HCT116 (cell line): Measurements from ENCODE around the gene RNF217. TPM values are rescaled to one million over a fixed set of nuclear protein-coding genes. Genes with fewer than 3 reads are reported as not detected.
"Not testable (repeated sequence)": the region's sequence is repeated elsewhere in the genome, so short reads cannot be mapped to it uniquely, and the experiment has no call there.

Experiments
- ATAC-seq: fragments of 200-7000 bp; cut with Tn5 transposase; 2 replicates; pipeline ENCODE4 v1.9.1; 2020; ENCODE audit warnings: mild to moderate bottlenecking, moderate library complexity
- BruUV-seq: library from RNA; stranded (reverse); fragments of 400-500 nt; replicated peaks from 2 replicates; lab custom pipeline; 2021; lab: Mats Ljungman, UMichigan
- CTCF ChIA-PET: fragments of 300-600 bp; sonication (Branson Sonifier 250); formaldehyde crosslinking; loops from one replicate; lab custom pipeline; 2021; ENCODE audit warnings: antibody characterized with exemption; lab: Charles Lee
- POLR2A ChIA-PET: fragments of 300-600, 350-600 bp; sonication (Branson Sonifier 250); formaldehyde crosslinking; loops from one replicate; lab custom pipeline; 2021; ENCODE audit warnings: antibody characterized with exemption; lab: Charles Lee
- RAD21 ChIA-PET, 2 experiments: fragments of 300-600 bp; sonication (Branson Sonifier 250); formaldehyde crosslinking; loops; one replicate each; lab custom pipeline; 2023; ENCODE audit warnings: low total read pairs in 2 of 2; ENCODE audit not compliant: uncharacterized antibody in 2 of 2, unreplicated experiment in 2 of 2, low non-redundant PET in 1 of 2; lab: Charles Lee
- DNase-seq: peaks from one replicate; pipeline ENCODE4 v3.0.0-alpha.2; 2010; ENCODE audit warnings: low read depth, low spot score
- H2AFZ ChIP-seq: fragments of 200-600 bp; shearing (Covaris generic), sonication (generic); 2 replicates; pipeline ENCODE4 v1.6.1; 2017; ENCODE audit warnings: low read depth, mixed run types, mixed read lengths, antibody characterized with exemption, low read length; ENCODE audit not compliant: poor library complexity, severe bottlenecking
- H3K27ac ChIP-seq: 2 replicates; pipeline ENCODE4 v1.5.1; 2012; ENCODE audit warnings: low read depth, low read length
- H3K27me3 ChIP-seq: fragments of 200-600 bp; sonication (generic); 2 replicates; pipeline ENCODE4 v1.6.1; 2016; ENCODE audit warnings: mixed run types, low read length, mixed read lengths; ENCODE audit not compliant: insufficient read depth
- H3K36me3 ChIP-seq, 2 experiments: fragments of 200-500 bp in 1 of 2; fragments of 200-600 bp in 1 of 2; sonication (Bioruptor generic) in 1 of 2; sonication (generic) in 1 of 2; 2 replicates each; pipeline versions ENCODE4 v1.5.1 to v1.6.1; 2014 to 2016; ENCODE audit warnings: low read length in 2 of 2, inconsistent platforms in 1 of 2, mixed read lengths in 1 of 2, mixed run types in 1 of 2; ENCODE audit not compliant: insufficient read depth in 2 of 2, control insufficient read depth in 1 of 2
- H3K4me1 ChIP-seq, 2 experiments: fragments of 200-600 bp in 1 of 2; sonication (generic) in 1 of 2; 2 replicates each; pipeline versions ENCODE4 v1.5.1 to v1.6.1; 2012 to 2017; ENCODE audit warnings: low read length in 2 of 2, inconsistent platforms in 1 of 2, mild to moderate bottlenecking in 1 of 2, mixed read lengths in 1 of 2, mixed run types in 1 of 2, moderate library complexity in 1 of 2; ENCODE audit not compliant: insufficient read depth in 2 of 2, control insufficient read depth in 1 of 2
- H3K4me2 ChIP-seq: fragments of 200-600 bp; sonication (generic); 2 replicates; pipeline ENCODE4 v1.6.1; 2017; ENCODE audit warnings: mixed run types, low read length, mixed read lengths
- H3K4me3 ChIP-seq, 2 experiments: fragments of 200-600 bp in 1 of 2; sonication (generic) in 1 of 2; replicated peaks in 1 of 2; 2 replicates each; pipeline ENCODE4 v1.5.1; 2011 to 2016; ENCODE audit warnings: low read length in 2 of 2, control low read depth in 1 of 2, low read depth in 1 of 2, mild to moderate bottlenecking in 1 of 2, mixed read lengths in 1 of 2, mixed run types in 1 of 2
- H3K79me2 ChIP-seq: fragments of 200-600 bp; sonication (generic); 2 replicates; pipeline ENCODE4 v1.6.1; 2017; ENCODE audit warnings: mild to moderate bottlenecking, mixed run types, low read length, moderate library complexity, mixed read lengths; ENCODE audit not compliant: insufficient read depth
- H3K9ac ChIP-seq: fragments of 200-600 bp; sonication (generic); 2 replicates; pipeline ENCODE4 v1.6.1; 2016; ENCODE audit warnings: low read length, mixed read lengths
- H3K9me2 ChIP-seq: fragments of 200-600 bp; sonication (generic), shearing (Covaris generic); 2 replicates; pipeline ENCODE4 v1.6.1; 2017; ENCODE audit warnings: mixed run types, mild to moderate bottlenecking, moderate library complexity; ENCODE audit not compliant: insufficient read depth
- H3K9me3 ChIP-seq, 2 experiments: fragments of 200-500 bp in 1 of 2; fragments of 200-600 bp in 1 of 2; sonication (Bioruptor generic) in 1 of 2; sonication (generic) in 1 of 2; 2 replicates each; pipeline ENCODE4 v1.6.1; 2014 to 2017; ENCODE audit warnings: low read length in 2 of 2, mixed read lengths in 2 of 2, inconsistent platforms in 1 of 2, low read depth in 1 of 2, mild to moderate bottlenecking in 1 of 2, mixed run types in 1 of 2, moderate library complexity in 1 of 2; ENCODE audit not compliant: control insufficient read depth in 1 of 2, insufficient read depth in 1 of 2
- H4K20me1 ChIP-seq: fragments of 200-600 bp; sonication (generic), shearing (Covaris generic); 2 replicates; pipeline ENCODE4 v1.6.1; 2017; ENCODE audit warnings: mixed run types, mild to moderate bottlenecking, moderate library complexity; ENCODE audit not compliant: insufficient read depth
- ELF1 ChIP-seq: IDR thresholded peaks from 2 replicates; pipeline ENCODE4 v1.6.1; 2012; ENCODE audit warnings: low read depth, borderline replicate concordance
- EZH2 ChIP-seq: fragments of 200-600 bp; sonication (generic); IDR thresholded peaks from 2 replicates; pipeline ENCODE4 v1.6.1; 2017; ENCODE audit warnings: antibody characterized with exemption, mixed run types
- EZH2phosphoT487 ChIP-seq: fragments of 200-600 bp; IDR thresholded peaks from 2 replicates; pipeline ENCODE4 v1.6.1; 2018; ENCODE audit warnings: antibody characterized with exemption, borderline replicate concordance
- MAX ChIP-seq: IDR thresholded peaks from 2 replicates; pipeline ENCODE4 v1.6.1; 2012
- POLR2AphosphoS5 ChIP-seq: IDR thresholded peaks from 2 replicates; pipeline ENCODE4 v1.6.1; 2011; ENCODE audit warnings: mild to moderate bottlenecking, low read depth, low read length, moderate library complexity
- RAD21 ChIP-seq: IDR thresholded peaks from 2 replicates; pipeline ENCODE4 v1.6.1; 2012; ENCODE audit warnings: low read depth, mild to moderate bottlenecking
- SP1 ChIP-seq: IDR thresholded peaks from 2 replicates; pipeline ENCODE4 v1.6.1; 2012; ENCODE audit warnings: low read depth
- SRF ChIP-seq: IDR thresholded peaks from 2 replicates; pipeline ENCODE4 v1.6.1; 2012; ENCODE audit warnings: low read depth
- TCF7L2 ChIP-seq: IDR thresholded peaks from 2 replicates; pipeline ENCODE4 v1.7.0; 2011; ENCODE audit warnings: borderline replicate concordance, inconsistent platforms; ENCODE audit not compliant: insufficient read depth, insufficient read length; ENCODE audit errors: extremely low read depth
- YY1 ChIP-seq: IDR thresholded peaks from 2 replicates; pipeline ENCODE4 v1.6.1; 2011; ENCODE audit warnings: low read length, low read depth, moderate library complexity, mild to moderate bottlenecking; ENCODE audit not compliant: insufficient replicate concordance; ENCODE audit errors: extremely low read depth
- ZBTB33 ChIP-seq: IDR thresholded peaks from 2 replicates; pipeline ENCODE4 v1.6.1; 2011; ENCODE audit warnings: mild to moderate bottlenecking, low read length, moderate library complexity; ENCODE audit not compliant: insufficient replicate concordance; ENCODE audit errors: extremely low read depth
- ZFX ChIP-seq: fragments of 450-650 bp; IDR thresholded peaks from 2 replicates; pipeline ENCODE4 v1.6.1; 2017
- ZNF274 ChIP-seq: fragments of 200-500 bp; sonication (Bioruptor generic); IDR thresholded peaks from 2 replicates; pipeline ENCODE4 v1.6.1; 2014; ENCODE audit warnings: mild to moderate bottlenecking, low read depth, low read length, inconsistent platforms
- intact Hi-C: fragments of 100-400 bp; cut with micrococcal nuclease; formaldehyde crosslinking; loops from 2 replicates; pipeline ENCODE4 v1.10.0; 2022
- total RNA-seq: library from RNA; stranded (reverse); gene quantifications from one replicate; pipeline ENCODE4 v1.2.1, GENCODE V29; 2021; ENCODE audit not compliant: unreplicated experiment

RNF217 gene
- total RNA-seq, 1 experiment from 2014 or later: 20.4 TPM

DNA sequence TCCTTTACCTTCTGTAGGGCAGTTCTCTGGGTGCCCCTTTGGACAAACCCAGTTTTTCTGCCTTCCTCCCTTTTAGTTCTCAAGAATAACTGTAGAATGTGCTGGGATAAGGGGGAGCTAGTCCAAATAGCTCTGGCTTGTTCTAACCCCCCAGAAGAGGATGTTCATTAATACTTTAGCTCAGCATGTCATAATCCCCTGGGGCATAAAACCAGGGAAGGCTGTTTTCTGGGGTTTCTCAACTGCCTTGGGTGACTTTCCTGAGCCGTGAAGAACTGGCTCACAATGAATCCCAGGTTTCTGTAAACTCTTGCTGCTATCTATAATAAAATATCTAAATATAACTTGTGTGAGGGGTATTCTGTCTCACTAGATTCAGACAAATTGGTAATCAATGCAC, 44.5 kb upstream of the RNF217 start:
- Histone ChIP-seq H3K9me3 (no peaks in the 10 kb centered on the region; a peak in 1 of 4 replicates), H3K4me3 (no peak overlapping the region), H3K4me2 (no peak overlapping the region), H3K9ac (no peak overlapping the region), H3K79me2 (no peaks in the 10 kb centered on the region), H4K20me1 (no peaks in the 10 kb centered on the region), H2AFZ (no peak overlapping the region), H3K27ac (no peak overlapping the region)
- intact Hi-C loops: no loop called here
- ATAC-seq (no peak), DNase-seq (no peak)
- RAD21 ChIA-PET: no interaction called here
- BruUV-seq: no TSS peak
- CTCF ChIA-PET: no interaction called here
- no peak for TF ChIP-seq SRF
- TF ChIP-seq POLR2AphosphoS5: no peak
- no peak for TF ChIP-seq TCF7L2
- TF ChIP-seq ZNF274: no peak
- no peak for TF ChIP-seq MAX
- no peak for TF ChIP-seq EZH2phosphoT487
- no peak for TF ChIP-seq SP1
- TF ChIP-seq RAD21: no peak
- TF ChIP-seq EZH2: no peak
- TF ChIP-seq YY1: no peak
- TF ChIP-seq ELF1: no peak
- no peak for TF ChIP-seq ZFX
- TF ChIP-seq ZBTB33: no peak
- TF ChIP-seq, all 23 proteins: peak for 0
- POLR2A ChIA-PET: no interaction called here
- H3K36me3 ChIP-seq: no peaks in the 10 kb centered on the region
- H3K9me2 ChIP-seq: no peaks in the 10 kb centered on the region; the same call in 1 of the 2 replicates
- no peaks in the 10 kb centered on the region for H3K4me1 ChIP-seq
- H3K27me3 ChIP-seq: no peaks in the 10 kb centered on the region

- H3K4me1 ChIP-seq, H3K9ac ChIP-seq, H3K79me2 ChIP-seq, H3K4me3 ChIP-seq, BruUV-seq, CTCF ChIA-PET, H4K20me1 ChIP-seq, DNase-seq, H2AFZ ChIP-seq, H3K9me3 ChIP-seq, H3K4me2 ChIP-seq, H3K27me3 ChIP-seq, H3K27ac ChIP-seq, intact Hi-C loops, POLR2A ChIA-PET, H3K9me2 ChIP-seq, H3K36me3 ChIP-seq, RAD21 ChIA-PET, ATAC-seq: not testable (repeated sequence)
Observed at GRCh38 chr6:124919703-124920102, 42.5 kb upstream of the RNF217 start.
